GM12891 (cell line): ENCODE results near the gene ZCCHC8.

Experiments
- POLR2A ChIP-seq: IDR thresholded peaks from 2 replicates; pipeline ENCODE4 v1.6.1; 2011; ENCODE audit warnings: low read depth, low read length, control low read depth
- POLR2AphosphoS5 ChIP-seq: IDR thresholded peaks from 2 replicates; pipeline ENCODE4 v1.6.1; 2011; ENCODE audit warnings: low read depth, low read length, control low read depth
- SPI1 ChIP-seq: IDR thresholded peaks from 2 replicates; pipeline ENCODE4 v1.6.1; 2011; ENCODE audit warnings: low read depth, low read length, control low read depth
- TAF1 ChIP-seq: IDR thresholded peaks from 2 replicates; pipeline ENCODE4 v1.6.1; 2011; ENCODE audit warnings: low read depth, low read length, control low read depth

GRCh38 chr12:122452701-122453285 lies 47.9 kb downstream of the ZCCHC8 start:
- TF ChIP-seq POLR2A: no peak
- no peak for TF ChIP-seq POLR2AphosphoS5
- TF ChIP-seq TAF1: no peak
- TF ChIP-seq SPI1: no peak
